Activated CD4-positive, alpha-beta T cell treated with anti-CD3 and anti-CD28 coated beads, Interleukin-2, amount 10 ng/mL, durations not matched to agents 24 days and 14 days (primary cell): Measurements from ENCODE around the gene ARHGEF38. TPM values are rescaled to one million over a fixed set of nuclear protein-coding genes. Genes with fewer than 3 reads are reported as not detected.

ENCODE experiments used
- DNase-seq: peaks from one replicate; pipeline ENCODE4 v3.0.0; 2022
- H3K27ac Mint-ChIP-seq: one replicate; pipeline ENCODE4 v1.8.0; 2022; ENCODE audit warnings: mild to moderate bottlenecking, mixed read lengths
- H3K27me3 Mint-ChIP-seq: one replicate; pipeline ENCODE4 v1.8.0; 2022; ENCODE audit warnings: mixed read lengths
- H3K36me3 Mint-ChIP-seq: one replicate; pipeline ENCODE4 v1.8.0; 2022; ENCODE audit warnings: low read depth, mild to moderate bottlenecking, mixed read lengths
- H3K4me1 Mint-ChIP-seq: one replicate; pipeline ENCODE4 v1.8.0; 2021; ENCODE audit warnings: mixed read lengths
- H3K4me3 Mint-ChIP-seq: one replicate; pipeline ENCODE4 v1.8.0; 2022; ENCODE audit warnings: mild to moderate bottlenecking, moderate library complexity, mixed read lengths
- H3K9me3 Mint-ChIP-seq: one replicate; pipeline ENCODE4 v1.8.0; 2021; ENCODE audit warnings: mixed read lengths
- intact Hi-C: fragments of 100-400 bp; cut with micrococcal nuclease; formaldehyde crosslinking; loops from one replicate; pipeline ENCODE4 v1.15.1; 2023
- total RNA-seq: library from RNA; stranded (reverse); gene quantifications from 2 replicates; pipeline ENCODE4 v1.2.3, GENCODE V29; 2022

ARHGEF38 gene
- total RNA-seq, 1 donor from 2014 or later, result not detected

DNA sequence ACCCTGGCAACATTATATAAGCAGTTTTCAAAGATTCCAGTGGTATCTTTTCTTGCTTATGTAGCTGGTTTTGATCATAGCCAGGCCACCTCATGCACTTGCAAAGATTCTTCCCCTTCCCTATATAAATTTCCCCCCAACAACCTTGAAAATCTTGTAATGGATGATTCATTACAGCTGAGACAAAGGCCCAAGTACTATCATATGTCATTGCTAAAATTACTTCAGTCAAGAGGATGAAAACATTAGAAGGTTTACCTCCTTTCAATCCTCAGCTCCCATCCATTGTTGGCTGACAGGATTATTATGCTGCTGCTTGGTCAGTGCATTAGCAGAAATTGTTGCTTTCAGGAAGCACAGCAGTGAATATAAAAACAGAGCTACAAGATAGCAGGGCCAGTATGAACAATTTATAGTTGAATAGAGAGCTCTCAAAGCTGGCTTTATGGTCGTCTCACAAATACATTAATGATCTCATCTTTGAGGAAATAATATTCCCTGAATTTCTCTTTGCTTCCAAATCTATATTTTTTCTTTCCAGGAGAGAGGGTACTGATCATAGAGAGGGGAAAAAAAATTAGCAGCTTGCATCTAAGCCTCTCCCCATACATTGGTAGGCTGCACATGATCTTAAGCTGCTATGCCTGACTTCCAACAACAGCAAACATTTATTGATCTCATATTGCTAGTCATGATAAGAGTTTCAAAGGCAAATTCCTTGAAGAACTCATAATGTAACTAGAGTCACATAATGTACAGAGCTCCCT lies 7.7 kb upstream of the ARHGEF38 start:
- H3K27ac Mint-ChIP-seq, result no peak overlapping the region
- intact Hi-C loops, result no loop called here
- H3K36me3 Mint-ChIP-seq, result no peaks in the 10 kb centered on the region
- peaks cover 27% of the 10 kb centered on the region for H3K27me3 Mint-ChIP-seq
- no peaks in the 10 kb centered on the region for H3K9me3 Mint-ChIP-seq
- no peak for DNase-seq
- H3K4me3 Mint-ChIP-seq, result no peak overlapping the region
- peaks cover 3% of the 10 kb centered on the region for H3K4me1 Mint-ChIP-seq

DNA sequence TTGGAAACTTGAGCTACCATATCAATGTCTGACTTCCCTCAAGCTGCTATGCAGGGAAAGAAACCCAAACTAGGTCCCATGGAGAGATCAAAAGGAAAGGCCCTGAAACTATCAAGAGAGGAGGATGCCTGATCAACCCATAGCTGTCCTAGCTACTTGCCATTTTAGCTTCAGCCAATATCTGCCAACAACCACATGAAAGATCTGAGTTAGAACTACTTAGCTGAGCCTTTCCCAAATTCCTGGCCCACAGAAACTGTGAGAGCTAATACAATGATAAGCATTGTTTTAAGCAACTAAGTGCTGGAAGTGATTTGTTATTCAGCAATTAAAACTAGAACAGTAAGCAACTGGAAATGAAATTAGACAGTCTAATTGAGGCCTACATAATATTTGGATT lies 6.3 kb upstream of the ARHGEF38 start:
- Mint-ChIP-seq H3K9me3 (no peaks in the 10 kb centered on the region), H3K4me3 (no peak overlapping the region), H3K27me3 (peaks cover 27% of the 10 kb centered on the region), H3K4me1 (peaks cover 3% of the 10 kb centered on the region), H3K36me3 (no peaks in the 10 kb centered on the region), H3K27ac (no peak overlapping the region)
- intact Hi-C loops, result no loop called here
- DNase-seq, result no peak

DNA sequence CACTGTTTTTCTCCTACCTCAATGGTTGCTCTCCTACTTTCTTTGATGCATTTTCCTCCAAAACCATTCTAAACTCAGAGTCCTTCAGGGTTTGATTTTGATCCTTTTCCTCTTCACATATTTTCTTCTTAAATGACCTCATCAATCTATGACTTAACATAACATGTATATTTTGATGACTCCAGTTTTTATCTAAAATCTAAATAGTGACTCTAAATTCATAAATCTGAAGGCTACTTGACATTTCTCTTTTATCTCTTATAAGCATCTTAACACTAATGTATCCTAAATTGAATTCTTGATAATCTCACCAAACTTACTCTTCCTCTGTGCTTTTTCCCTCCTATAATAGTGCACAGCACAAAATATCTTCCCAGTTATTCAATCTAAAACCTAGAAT lies 4.7 kb upstream of the ARHGEF38 start:
- no peak overlapping the region for H3K27ac Mint-ChIP-seq
- H3K4me1 Mint-ChIP-seq, result no peaks in the 10 kb centered on the region
- H3K9me3 Mint-ChIP-seq, result no peaks in the 10 kb centered on the region
- H3K4me3 Mint-ChIP-seq, result no peak overlapping the region
- no peak for DNase-seq
- no peaks in the 10 kb centered on the region for H3K36me3 Mint-ChIP-seq
- H3K27me3 Mint-ChIP-seq, result peaks cover 16% of the 10 kb centered on the region
- intact Hi-C loops, result no loop called here

DNA sequence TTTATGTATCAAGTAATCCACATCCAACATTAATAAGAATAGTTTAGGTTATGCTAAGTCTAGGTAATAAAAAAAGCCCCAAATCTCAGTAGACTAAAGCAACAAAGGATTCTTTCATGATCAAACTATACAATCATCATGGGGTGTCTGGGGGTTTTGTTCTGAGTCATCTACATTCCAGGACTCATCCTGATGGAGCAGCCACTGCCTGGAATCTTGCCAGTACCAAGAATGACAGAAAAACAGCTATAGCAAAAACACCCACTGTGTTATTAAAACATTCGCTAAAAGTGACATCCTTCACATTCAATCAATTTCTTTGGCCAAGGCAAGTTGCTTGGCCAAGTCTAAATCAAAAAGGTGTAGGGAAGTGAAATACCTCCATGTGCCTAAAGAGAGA lies 3.9 kb upstream of the ARHGEF38 start:
- Mint-ChIP-seq H3K27ac (no peak overlapping the region), H3K27me3 (peaks cover 14% of the 10 kb centered on the region), H3K9me3 (no peaks in the 10 kb centered on the region), H3K36me3 (no peaks in the 10 kb centered on the region), H3K4me3 (no peak overlapping the region), H3K4me1 (no peaks in the 10 kb centered on the region)
- no peak for DNase-seq
- intact Hi-C loops, result no loop called here

DNA sequence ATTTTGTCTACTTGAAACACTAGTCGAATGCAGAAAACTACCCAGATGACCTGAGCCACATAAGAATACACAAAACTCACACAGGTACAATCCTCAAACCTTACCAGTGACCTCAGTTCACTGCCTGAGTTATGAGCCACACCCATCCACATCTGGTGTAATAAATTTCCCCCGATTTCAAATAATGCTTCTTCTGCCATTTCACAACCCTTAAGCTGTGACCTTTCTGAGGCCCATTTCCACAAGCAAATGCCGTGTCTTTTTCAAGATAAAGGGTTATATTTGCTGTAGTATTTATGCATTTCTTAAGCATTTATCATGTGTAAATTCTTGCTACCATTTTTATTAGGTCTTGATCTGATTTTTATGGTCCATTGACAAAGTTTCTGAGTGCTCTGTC lies 1.8 kb upstream of the ARHGEF38 start:
- H3K4me1 Mint-ChIP-seq, result no peaks in the 10 kb centered on the region
- H3K27me3 Mint-ChIP-seq, result peaks cover 5% of the 10 kb centered on the region
- H3K4me3 Mint-ChIP-seq, result no peak overlapping the region
- no peak for DNase-seq
- no peaks in the 10 kb centered on the region for H3K9me3 Mint-ChIP-seq
- intact Hi-C loops, result no loop called here
- no peak overlapping the region for H3K27ac Mint-ChIP-seq
- H3K36me3 Mint-ChIP-seq, result no peaks in the 10 kb centered on the region

DNA sequence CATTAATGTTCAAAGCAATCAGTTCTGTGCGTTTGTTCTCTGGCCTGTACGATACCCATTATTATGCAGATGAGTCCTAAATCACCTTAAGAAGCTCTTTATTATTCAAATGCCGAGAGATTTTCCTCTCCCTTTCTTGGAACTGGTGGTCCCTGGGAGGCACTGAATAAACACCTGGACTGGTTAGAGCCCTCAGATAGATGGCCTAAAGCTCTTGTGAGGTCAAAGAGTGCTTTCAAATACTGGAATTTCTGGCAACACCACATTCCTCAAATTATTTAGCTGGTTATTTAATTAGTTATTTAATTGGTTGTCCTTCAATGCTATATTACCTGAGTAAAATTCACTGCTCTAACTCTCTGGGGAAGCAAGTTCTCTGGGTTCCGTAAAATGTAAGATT lies 3.0 kb downstream of the ARHGEF38 start:
- Mint-ChIP-seq H3K27ac (no peak overlapping the region), H3K4me3 (no peak overlapping the region), H3K4me1 (no peaks in the 10 kb centered on the region), H3K36me3 (no peaks in the 10 kb centered on the region), H3K9me3 (no peaks in the 10 kb centered on the region), H3K27me3 (peaks cover 4% of the 10 kb centered on the region)
- DNase-seq, result no peak
- intact Hi-C loops, result no loop called here

DNA sequence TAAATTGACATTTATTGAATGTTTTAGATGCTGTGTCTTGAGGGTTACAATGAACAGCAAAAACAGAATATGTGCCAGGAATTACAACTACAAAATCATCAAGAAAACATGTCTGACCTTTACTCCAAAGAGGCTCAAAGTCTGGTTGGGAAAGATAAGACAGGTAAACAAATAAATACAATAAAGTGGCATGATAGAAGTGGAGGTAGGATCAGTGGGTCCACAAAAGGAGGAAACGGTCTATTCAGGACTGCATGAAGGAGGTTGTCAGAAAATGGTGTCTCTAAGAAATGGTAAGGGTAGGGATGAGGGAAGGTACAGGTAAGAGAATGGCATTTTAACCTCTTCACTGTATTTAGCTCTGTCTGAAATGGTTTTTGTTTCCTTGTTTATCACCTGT lies 3.8 kb downstream of the ARHGEF38 start:
- H3K27me3 Mint-ChIP-seq, result peaks cover 4% of the 10 kb centered on the region
- H3K4me1 Mint-ChIP-seq, result no peaks in the 10 kb centered on the region
- DNase-seq, result no peak
- H3K9me3 Mint-ChIP-seq, result no peaks in the 10 kb centered on the region
- no peak overlapping the region for H3K4me3 Mint-ChIP-seq
- H3K27ac Mint-ChIP-seq, result no peak overlapping the region
- intact Hi-C loops, result no loop called here
- no peaks in the 10 kb centered on the region for H3K36me3 Mint-ChIP-seq

DNA sequence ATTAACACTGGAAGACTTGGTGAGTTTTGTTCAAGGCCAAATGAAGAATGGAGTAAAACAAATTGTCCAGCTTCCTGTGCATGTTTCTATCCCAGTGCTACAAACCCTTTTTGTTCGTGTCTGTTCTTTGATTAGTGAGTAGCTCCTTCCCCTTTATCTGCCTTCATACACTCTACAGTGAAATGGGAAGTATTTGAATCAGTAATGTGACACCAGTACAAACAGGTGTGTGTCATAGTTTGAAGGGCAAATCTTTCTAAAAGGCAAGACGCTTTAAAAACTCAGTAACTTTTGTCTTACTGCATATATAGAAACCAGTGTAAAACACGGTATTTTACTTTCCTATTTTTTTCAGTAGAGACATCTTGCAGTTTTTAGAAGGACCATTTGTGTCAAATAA lies 5.9 kb downstream of the ARHGEF38 start:
- no peaks in the 10 kb centered on the region for H3K36me3 Mint-ChIP-seq
- DNase-seq, result no peak
- intact Hi-C loops, result no loop called here
- no peaks in the 10 kb centered on the region for H3K4me1 Mint-ChIP-seq
- peaks cover 4% of the 10 kb centered on the region for H3K27me3 Mint-ChIP-seq
- H3K9me3 Mint-ChIP-seq, result no peaks in the 10 kb centered on the region
- H3K27ac Mint-ChIP-seq, result no peak overlapping the region
- no peak overlapping the region for H3K4me3 Mint-ChIP-seq

DNA sequence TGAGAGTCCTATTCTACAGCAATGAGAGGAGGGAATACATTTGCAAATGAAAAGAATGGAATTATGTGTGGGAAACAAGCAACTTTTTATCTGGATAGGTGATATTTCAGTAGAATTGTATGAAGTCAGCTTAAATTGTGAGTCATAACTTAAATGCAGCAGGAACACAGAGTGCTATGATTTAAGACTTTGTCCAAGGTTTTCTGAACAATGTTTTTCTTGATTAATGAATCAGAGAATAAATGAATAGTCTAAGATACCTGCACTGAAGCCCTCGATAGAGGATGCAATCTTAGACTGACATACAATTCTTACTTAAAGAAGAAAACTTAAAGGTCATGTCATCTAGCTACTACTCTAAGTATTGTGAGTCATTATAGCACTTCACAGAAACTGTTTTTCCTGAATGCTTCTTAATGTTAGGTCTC lies 8.0 kb downstream of the ARHGEF38 start:
- Mint-ChIP-seq H3K4me1 (no peaks in the 10 kb centered on the region), H3K4me3 (no peak overlapping the region), H3K27ac (no peak overlapping the region), H3K36me3 (no peaks in the 10 kb centered on the region), H3K9me3 (no peaks in the 10 kb centered on the region), H3K27me3 (peaks cover 4% of the 10 kb centered on the region)
- DNase-seq, result no peak
- intact Hi-C loops, result no loop called here

DNA sequence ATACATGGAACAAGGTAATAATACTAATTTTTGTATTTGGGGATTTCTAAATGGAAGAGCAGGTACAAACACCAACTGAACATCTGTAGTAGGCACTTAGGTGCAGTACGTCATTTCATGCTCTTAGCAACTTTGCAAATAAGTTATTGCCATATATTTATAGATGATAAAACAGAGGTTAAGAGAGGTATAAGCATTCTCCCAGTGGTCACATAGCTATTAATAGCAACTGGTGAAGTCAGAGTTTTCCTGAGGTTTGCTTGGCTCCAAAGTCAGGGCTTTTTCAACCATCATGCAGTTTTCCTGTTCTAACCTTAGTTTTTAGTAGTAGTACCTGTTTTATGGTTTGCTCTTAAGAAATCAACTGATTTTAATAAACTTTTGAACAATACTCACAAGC lies 10.9 kb downstream of the ARHGEF38 start:
- H3K27ac Mint-ChIP-seq, result no peak overlapping the region
- H3K27me3 Mint-ChIP-seq, result no peaks in the 10 kb centered on the region
- H3K4me3 Mint-ChIP-seq, result no peak overlapping the region
- intact Hi-C loops, result no loop called here
- H3K9me3 Mint-ChIP-seq, result no peaks in the 10 kb centered on the region
- H3K4me1 Mint-ChIP-seq, result no peaks in the 10 kb centered on the region
- DNase-seq, result no peak
- no peaks in the 10 kb centered on the region for H3K36me3 Mint-ChIP-seq

DNA sequence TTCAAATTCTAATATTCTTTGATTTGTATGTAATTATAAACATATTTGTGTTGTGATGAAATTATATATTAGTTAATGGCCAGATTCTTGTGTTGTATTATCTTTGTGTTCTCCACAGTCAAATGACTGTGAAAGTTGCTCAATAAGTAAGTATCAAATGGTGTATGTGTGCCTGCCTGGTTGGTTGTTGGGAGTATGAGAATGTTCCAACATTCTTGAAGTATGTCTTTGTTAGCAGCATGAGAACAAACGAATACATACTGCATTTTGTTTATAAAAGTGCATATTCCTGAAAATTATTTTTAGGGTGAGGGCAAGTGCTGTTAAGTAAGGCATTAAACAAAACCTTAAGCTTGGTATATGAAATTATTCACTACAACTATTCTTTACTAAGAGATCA lies 16.2 kb downstream of the ARHGEF38 start:
- Mint-ChIP-seq H3K27ac (no peak overlapping the region), H3K9me3 (no peaks in the 10 kb centered on the region), H3K36me3 (no peaks in the 10 kb centered on the region), H3K4me3 (no peak overlapping the region), H3K4me1 (no peaks in the 10 kb centered on the region), H3K27me3 (no peaks in the 10 kb centered on the region)
- intact Hi-C loops, result no loop called here
- no peak for DNase-seq

DNA sequence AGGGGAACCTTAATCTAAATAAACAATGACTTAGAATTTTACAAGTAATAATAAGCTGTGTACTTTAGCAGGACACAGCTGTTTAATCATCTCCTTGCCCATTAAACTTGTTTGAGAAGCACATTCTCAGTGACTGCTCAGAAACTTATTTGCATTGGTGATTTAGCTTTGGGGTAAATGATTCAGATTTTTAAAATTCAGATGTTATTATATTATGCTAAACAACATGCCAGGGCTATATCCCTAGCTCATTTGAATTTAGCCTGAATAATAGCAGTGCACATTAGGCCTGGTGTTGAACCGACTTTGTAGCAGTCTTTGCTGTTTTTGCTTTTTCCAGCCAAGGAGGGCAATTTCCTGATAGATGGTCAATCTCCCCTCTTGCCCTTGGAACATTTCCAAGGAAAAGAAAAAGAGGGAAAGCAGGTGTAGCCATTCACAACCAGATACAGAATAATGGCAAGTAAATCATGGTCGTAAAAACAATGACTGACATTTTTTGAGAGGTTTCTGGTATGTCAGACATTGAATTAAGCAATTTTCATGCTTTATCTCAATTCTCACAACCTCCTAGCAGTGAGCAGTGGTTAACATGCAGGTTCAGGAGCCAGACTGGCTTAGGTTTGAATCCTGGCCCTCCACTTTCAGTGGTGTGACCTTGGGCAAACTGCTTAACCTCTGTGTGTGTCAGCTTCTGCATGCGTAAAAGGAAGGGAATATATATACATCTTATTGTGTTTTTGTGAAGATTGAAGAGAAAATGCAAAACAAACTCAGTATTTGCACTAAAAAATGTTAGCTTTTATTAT lies 16.8 kb downstream of the ARHGEF38 start:
- H3K4me3 Mint-ChIP-seq, result no peak overlapping the region
- H3K27ac Mint-ChIP-seq, result no peak overlapping the region
- DNase-seq, result no peak
- intact Hi-C loops, result no loop called here
- no peaks in the 10 kb centered on the region for H3K9me3 Mint-ChIP-seq
- no peaks in the 10 kb centered on the region for H3K27me3 Mint-ChIP-seq
- H3K36me3 Mint-ChIP-seq, result no peaks in the 10 kb centered on the region
- no peaks in the 10 kb centered on the region for H3K4me1 Mint-ChIP-seq

DNA sequence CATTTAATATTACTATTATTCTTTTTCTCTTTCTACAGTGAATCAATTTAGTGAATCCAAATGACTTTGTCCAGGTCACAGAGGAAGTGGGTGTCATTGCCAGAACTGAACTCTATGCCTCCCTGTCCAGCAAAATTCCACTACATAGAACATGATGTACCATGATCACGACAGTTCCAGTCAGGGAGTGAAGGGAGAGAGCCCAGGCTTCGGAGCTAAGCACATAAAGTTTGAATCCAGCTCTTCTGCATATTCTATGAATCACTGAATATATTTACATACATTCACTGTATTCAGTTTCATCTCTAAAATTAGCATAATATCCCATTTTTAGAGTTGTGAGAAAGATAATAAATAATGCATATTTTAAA lies 17.4 kb downstream of the ARHGEF38 start:
- Mint-ChIP-seq H3K4me1 (no peaks in the 10 kb centered on the region), H3K4me3 (no peak overlapping the region), H3K27me3 (no peaks in the 10 kb centered on the region), H3K36me3 (no peaks in the 10 kb centered on the region), H3K27ac (no peak overlapping the region), H3K9me3 (no peaks in the 10 kb centered on the region)
- intact Hi-C loops, result no loop called here
- no peak for DNase-seq

DNA sequence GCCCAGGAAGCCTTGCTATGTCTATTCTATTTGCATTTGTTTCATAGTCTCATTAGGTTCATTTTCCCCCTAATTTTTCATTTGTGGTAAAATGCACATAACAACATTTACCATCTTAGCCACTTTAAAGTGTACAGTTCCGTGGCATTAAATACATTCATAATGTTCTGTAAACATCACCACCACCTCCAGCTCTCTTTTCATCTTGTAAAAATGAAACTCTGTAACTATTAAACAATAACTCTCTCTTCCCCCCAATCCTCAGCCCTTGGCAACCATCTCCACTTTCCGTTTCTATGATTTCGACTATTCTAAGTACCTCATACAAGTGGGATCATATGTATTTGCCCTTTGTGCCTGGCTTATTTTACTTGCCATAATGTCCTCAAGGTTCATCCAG lies 19.9 kb downstream of the ARHGEF38 start:
- Mint-ChIP-seq H3K9me3 (no peaks in the 10 kb centered on the region), H3K4me3 (no peak overlapping the region), H3K27ac (no peak overlapping the region), H3K4me1 (no peaks in the 10 kb centered on the region), H3K27me3 (peaks cover 2% of the 10 kb centered on the region), H3K36me3 (no peaks in the 10 kb centered on the region)
- DNase-seq, result no peak
- intact Hi-C loops, result no loop called here
